Stimulated activated CD8-positive, alpha-beta memory T cell treated with anti-CD3 and anti-CD28 coated beads, Interleukin-4, amount 100 ng/mL, for 24 hours (primary cell): ENCODE data around the gene DCAF8.
"Not testable (repeated sequence)": the region's sequence is repeated elsewhere in the genome, so short reads cannot be mapped to it uniquely, and the experiment has no call there.

Source experiments
- DNase-seq: peaks from one replicate; pipeline ENCODE4 v3.0.0-alpha.2; 2020; ENCODE audit warnings: low read depth

DCAF8 gene

DNA sequence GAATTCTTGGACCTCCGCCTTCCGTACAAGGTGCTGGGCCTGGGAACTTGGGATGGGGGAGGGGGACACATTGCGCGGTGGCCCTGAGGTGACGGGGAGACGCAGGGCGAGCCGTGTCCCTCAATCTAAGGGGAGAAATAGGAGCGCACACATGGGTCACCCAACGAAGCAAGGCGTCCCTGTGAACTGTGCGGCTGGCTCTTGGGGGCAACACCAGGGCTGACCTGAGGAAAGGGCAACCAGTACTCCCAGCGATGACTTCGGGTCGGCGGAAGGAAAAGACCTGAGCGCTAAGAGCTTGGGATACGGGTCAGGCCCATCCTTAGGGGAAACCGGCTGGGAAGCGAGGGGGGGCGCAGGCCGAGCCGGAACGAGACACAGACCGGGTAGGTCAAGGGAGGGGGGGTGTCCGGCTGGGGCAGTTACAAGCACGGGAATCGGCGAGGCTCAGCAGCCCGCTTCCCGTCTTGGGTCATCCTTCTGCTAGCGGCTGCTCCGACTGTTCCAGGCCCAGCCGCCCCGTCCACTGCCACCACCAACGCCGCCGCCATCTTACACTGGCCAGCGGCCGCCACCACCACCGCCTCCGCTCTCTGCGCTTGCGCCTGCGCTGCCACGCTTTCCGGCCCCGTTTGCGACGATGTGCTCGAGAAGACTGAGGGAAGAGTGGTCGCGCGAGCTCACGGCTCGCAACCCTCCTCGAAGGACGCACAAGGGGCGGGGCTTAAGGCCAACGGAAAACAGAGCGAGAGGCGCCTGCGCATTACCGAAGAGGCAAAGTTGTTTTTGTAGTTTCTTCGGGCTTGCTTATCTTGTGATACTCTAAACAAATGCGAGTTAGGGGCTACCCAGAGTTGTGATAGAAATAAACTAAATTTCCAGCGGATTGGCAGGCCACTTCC is at the start of gene DCAF8:
DCAF8 (minus strand) TSS at position 657 of the 902 bp plus-strand sequence. CDS start 18,541 bp downstream, outside the sequence.
- peak; percentile 97 for DNase-seq

DNA sequence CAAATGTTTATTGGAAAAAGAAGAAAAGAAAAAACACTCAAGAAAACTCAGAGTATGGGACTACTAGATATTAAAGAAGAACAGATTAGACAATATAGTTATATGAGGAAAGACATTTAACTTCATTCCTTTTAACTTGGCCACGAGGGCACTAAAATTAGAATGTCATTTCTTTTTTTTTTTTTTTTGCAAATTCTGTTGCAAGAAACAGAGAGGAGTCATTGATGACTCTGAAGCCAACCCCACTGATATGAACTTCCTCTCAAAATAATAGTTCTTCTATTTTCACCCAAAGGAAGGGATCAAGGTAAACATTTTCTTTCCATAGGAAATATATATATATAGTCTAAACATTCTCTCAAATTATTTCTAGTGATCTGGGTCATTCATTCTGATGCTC is 47.2 kb upstream of the DCAF8 start:
- DNase-seq = no peak

DNA sequence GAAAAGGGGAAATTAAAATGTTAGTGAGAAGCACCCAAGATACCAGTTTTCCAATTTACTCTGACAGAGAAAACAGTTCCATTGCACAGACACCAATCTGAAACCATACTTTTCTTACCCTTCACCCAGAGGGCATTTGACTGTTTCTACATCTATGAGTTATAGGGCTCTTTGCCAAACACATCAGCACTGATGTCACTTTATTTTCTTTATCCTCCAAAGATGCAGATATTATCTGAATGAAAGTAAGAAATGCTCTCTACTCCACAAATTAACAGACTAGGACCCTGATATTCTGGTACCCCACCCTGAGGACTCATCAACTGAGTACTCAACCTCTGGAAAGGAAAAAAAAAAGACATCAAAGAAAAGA is 46.8 kb upstream of the DCAF8 start:
- DNase-seq = no peak

- no peak for DNase-seq
These were observed 46.3 kb upstream of the DCAF8 start for GRCh38 chr1:160308451-160309184.

GRCh38 chr1:160307118-160307791 is 44.9 kb upstream of the DCAF8 start:
- no peak for DNase-seq

GRCh38 chr1:160300173-160300572 is 37.8 kb upstream of the DCAF8 start:
- no peak for DNase-seq

- DNase-seq = no peak
These were observed 33.7 kb upstream of the DCAF8 start for GRCh38 chr1:160296036-160296435.

DNA sequence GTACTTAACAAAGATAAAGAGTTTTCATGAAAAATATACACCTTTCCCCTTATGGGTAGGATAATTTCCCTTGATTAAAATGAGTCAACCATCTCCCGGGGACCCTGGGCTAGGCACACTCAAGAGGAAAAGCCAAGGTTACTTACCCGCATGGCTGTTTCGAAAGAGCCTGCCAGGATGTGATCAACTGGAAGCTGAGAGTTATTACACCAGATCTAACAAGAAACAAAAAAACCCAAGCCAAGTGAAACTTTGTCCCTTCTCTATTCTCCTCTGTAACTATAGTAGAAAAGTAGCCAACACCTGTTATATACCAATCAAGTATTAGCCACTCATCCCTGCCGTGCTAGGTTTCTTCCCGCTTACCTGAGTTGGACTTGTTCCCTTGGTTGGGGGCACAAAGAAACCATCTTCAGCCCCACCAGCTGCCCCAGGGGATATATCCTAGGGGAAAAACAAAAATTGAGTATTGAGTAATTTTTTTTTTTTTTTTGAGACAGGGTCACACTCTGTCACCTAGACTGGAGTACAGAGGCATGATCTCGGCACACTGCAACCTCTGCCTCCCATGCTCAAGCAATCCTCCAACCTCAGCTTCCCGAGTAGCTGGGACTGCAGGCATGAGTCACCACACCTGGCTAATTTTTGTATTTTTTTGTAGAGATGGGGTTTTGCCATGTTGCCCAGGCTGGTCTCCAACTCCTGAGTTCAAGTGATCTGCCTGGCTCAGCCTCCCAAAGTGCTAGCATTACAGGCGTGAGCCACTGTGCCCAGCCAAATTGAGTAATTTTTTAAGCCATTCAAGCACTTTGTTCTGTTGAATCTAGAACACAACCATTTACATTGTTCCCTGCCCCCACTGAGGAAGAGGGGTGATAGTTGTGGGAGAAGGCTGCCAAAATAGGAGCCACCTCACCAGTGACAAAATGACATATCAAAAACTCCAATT is 30.9 kb upstream of the DCAF8 start:
- no peak for DNase-seq

DNA sequence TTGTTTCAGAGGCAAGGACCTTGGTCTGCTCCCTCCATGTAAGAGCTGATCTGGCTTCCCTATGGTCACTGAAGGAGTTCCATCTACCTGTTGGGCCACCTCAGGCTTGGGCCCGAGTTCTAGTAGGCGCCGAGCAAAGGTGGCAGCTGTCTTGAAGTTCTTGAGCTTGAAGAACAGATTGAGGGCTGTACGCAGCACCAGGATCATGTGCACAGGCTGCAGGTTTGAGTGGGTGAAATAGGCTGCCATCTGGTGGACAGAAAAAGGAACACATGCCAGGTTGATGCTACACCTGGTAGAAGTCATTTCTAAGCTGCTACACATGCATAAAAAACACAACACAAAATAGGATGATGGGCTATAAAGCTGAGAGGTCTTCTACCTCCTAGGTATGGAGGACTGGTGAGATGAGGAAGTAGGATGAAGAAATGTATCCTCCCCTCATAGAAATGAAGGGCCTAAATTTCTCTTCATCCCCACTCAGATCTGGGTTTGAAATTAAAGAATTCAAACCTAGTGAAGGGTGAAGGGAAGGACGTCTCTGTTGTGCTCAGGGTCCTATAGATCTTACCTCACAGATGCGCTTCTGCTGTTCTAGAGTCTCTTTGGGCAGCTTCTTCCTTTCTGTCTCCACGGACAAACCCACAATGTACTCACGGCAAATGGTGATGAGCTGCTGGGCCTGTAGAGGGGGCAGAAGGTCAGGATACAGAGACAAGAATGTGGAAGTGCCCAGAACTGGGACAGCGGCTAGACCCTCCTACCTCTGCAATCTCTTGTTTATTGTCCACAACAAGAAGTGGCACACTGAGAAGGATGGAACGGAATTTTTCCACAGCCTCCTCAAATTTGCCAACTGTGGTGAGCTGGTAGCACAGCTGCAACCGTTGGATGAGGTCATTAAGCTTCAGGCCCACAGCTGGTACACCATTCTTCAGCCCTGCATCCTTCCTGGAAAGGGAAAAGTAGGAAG is 29.2 kb upstream of the DCAF8 start:
- DNase-seq = peak; percentile 30

GRCh38 chr1:160287769-160288168 is 25.4 kb upstream of the DCAF8 start:
- DNase-seq = not testable (repeated sequence)

- DNase-seq = no peak
These were observed 23.2 kb upstream of the DCAF8 start for GRCh38 chr1:160285506-160285905.

DNA sequence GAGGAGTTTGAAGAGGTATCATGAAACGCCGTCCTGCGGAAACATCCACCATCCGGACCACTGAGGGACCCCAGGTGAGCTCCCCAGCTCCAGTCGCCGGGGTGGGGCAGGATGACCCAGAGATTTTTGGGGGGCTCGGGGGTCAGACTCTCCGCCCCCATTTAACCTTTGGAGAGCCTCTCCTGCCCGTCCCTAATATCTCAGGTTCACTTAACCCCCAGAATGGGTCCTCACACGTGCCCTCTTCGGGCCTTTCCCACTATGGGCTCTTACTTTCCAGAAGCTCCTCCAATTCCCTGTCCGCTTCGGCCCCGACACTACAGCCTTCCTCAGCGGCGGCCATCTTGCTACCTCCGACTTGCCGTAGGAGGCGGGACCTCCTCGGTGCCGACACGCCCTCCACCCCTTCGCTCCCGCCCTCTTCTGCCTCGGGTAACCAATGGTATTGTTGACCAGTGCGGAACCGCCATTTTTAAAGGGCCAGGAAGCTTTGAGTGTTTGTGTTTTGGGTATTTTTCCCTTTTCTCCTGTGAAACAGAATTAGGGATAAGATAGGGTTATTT is 22.5 kb upstream of the DCAF8 start, which contains the start of gene PEX19:
PEX19 (minus strand) TSS at position 352 of the 563 bp plus-strand sequence; CDS start at position 343, 9 bp downstream.
- peak; percentile 86 for DNase-seq

DNA sequence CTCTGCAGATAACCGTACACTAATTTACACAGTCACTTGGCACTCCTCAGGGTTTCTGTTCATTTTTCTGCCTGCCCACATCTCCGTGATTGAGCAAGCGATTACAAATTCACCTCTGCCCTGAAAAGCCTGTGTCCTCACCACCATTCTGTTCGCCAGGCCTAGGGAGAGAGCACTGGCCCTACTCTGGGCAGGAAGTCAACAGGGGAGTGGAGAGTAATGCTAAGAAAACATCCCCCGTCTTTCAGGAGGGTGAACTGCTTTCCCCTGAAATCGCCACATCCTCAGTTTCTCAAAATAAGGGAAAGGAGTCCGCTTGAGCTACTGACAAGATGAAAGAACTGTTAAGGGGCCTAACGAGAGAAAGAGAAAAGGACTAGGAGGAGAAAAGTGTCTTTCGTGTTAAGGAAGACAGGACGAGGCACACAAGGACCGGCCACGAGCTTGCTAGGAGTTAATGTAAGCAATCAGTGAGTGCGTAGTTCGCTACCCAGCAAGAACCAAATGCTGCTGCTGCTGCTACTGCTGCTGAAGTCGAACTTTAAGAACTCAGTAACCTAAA is 22.0 kb upstream of the DCAF8 start:
- no peak for DNase-seq

DNA sequence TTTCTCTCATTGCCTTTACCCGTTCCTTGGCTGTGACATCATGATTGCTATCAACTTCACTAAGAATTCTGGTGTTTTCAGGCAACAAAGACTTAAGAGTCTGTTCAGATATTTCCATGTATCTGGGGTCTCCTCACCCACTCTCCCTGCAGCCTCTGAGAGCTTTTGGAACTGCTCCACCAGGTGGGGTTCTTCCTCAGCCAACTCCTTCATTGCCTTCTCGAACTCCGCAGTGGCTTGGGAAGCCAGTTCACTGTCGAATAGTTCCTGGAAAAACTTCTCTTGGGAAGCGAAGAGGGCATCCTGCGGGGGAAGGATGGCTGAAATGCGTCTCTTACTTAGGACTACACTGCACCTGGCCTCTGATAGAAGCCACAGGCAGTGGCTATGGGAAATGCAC is 20.5 kb upstream of the DCAF8 start:
- DNase-seq = no peak

DNA sequence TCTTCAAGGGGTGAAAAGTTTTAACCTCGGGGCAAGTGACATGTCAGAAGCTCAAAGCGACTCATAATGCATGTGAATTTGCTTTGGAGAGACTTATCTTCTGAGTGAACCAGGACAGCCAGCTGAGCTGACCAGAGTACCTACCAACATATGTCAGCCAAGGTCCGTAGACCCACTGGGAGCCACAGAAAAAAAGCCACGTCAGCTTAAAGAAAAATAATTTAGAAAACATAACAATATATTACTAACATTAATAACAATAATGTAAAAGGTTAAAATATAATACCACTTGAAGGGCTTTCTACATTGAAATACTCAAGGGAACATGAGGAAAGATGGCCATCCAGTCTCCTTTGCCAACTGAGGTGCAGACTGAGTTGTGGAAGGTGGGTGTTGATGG is 15.6 kb upstream of the DCAF8 start:
- DNase-seq = no peak

DNA sequence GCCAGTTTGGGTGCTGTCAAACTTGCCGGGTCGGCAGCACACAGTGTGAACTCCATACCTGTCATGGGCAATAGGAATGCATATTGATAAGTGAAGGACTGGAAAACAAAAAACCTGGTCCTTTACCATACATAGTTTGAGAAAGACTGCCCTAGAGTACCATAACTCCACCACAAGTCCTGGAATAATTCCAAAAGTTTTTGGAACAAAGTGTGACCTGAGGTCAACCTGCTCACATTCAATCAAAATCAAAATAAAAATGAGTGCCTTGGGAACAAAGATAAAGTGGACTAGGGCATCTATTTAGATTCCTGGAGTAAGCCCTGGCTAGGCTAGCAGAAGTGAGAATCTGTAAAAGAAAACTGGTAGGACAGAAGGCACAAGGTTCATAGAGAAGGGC is 15.0 kb upstream of the DCAF8 start:
- no peak for DNase-seq

GRCh38 chr1:160271025-160271424 is 8.7 kb upstream of the DCAF8 start:
- DNase-seq = no peak

GRCh38 chr1:160267284-160267991 is 5.1 kb upstream of the DCAF8 start:
- no peak for DNase-seq

DNA sequence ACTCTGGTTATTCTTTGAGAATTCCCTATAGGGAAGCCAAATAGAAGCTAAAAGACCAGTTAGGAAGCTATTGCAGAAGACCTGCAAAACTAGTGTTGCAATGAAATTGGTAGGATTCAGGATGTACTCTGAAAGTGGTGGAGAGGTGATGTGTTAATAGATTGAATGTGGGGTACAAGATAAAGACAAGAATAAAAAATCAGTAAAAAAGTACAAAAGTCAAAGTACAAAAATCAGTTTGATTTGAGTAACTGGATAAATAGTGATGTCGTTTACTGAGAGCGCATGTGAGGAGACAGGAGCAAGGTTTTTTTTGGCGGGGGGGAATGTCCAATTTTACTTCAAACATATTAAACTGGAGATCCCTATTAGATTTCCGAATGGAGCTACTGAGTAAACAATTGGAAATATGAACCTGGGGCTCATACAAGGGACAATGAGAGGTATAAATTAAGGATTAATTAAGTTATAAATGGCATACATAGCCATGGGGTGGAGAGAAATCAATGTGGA is 2.5 kb upstream of the DCAF8 start:
- no peak for DNase-seq
